A673 (cell line): ENCODE data around the gene BGN. TPM values are rescaled to one million over a fixed set of nuclear protein-coding genes. Genes with fewer than 3 reads are reported as not detected.
A peak's percentile ranks its signal among the peaks of the same experiment; 100 is the strongest.

Source experiments
- BruUV-seq: library from RNA; stranded (reverse); fragments of 400-500 nt; replicated peaks from 2 replicates; lab custom pipeline; 2021; lab: Mats Ljungman, UMichigan
- CTCF ChIA-PET: fragments of 300-600 bp; sonication (Branson Sonifier 250); formaldehyde crosslinking; loops from one replicate; lab custom pipeline; 2022; ENCODE audit warnings: antibody characterized with exemption; lab: Charles Lee
- POLR2A ChIA-PET: fragments of 300-600 bp; sonication (Branson Sonifier 250); formaldehyde crosslinking; loops from one replicate; lab custom pipeline; 2022; ENCODE audit warnings: antibody characterized with exemption; ENCODE audit not compliant: low non-redundant PET; lab: Charles Lee
- DNase-seq: peaks from one replicate; pipeline ENCODE4 v3.0.0-alpha.2; 2015; ENCODE audit warnings: low spot score
- H3K27ac ChIP-seq: fragments of 200-600 bp; sonication (generic); 2 replicates; pipeline ENCODE4 v1.5.1; 2016; ENCODE audit warnings: mixed run types, low read depth, mild to moderate bottlenecking, mixed read lengths, antibody characterized with exemption, low read length; ENCODE audit not compliant: poor library complexity, severe bottlenecking
- H3K27me3 ChIP-seq: fragments of 200-600 bp; sonication (generic); replicated peaks from 2 replicates; pipeline ENCODE4 v1.6.1; 2017; ENCODE audit warnings: mixed run types, low read depth, mild to moderate bottlenecking, mixed read lengths, antibody characterized with exemption, low read length; ENCODE audit not compliant: insufficient read depth, poor library complexity
- H3K36me3 ChIP-seq: fragments of 200-600 bp; sonication (generic); 2 replicates; pipeline ENCODE4 v1.6.1; 2016; ENCODE audit warnings: mixed run types, mild to moderate bottlenecking, mixed read lengths, antibody characterized with exemption, low read length; ENCODE audit not compliant: insufficient read depth, poor library complexity, severe bottlenecking
- H3K4me1 ChIP-seq: fragments of 200-600 bp; sonication (generic); 2 replicates; pipeline ENCODE4 v1.6.1; 2017; ENCODE audit warnings: mixed run types, mild to moderate bottlenecking, mixed read lengths, antibody characterized with exemption, low read length; ENCODE audit not compliant: insufficient read depth, poor library complexity, severe bottlenecking
- H3K4me3 ChIP-seq: fragments of 200-600 bp; sonication (generic); 2 replicates; pipeline ENCODE4 v1.5.1; 2016; ENCODE audit warnings: low read depth, mixed run types, mild to moderate bottlenecking, mixed read lengths, low read length; ENCODE audit not compliant: poor library complexity, severe bottlenecking
- H3K9me3 ChIP-seq: fragments of 200-600 bp; sonication (generic); 2 replicates; pipeline ENCODE4 v1.6.1; 2016; ENCODE audit warnings: mixed run types, low read depth, mild to moderate bottlenecking, mixed read lengths, antibody characterized with exemption, low read length; ENCODE audit not compliant: poor library complexity, severe bottlenecking
- CTCF ChIP-seq: fragments of 300-800, 200-600 bp; sonication (generic); conservative IDR thresholded peaks from 2 replicates; pipeline ENCODE4 v1.5.1; 2017; ENCODE audit warnings: low read depth, mild to moderate bottlenecking, antibody characterized with exemption, low read length, moderate library complexity, mixed read lengths
- EZH2 ChIP-seq: fragments of 200-600 bp; sonication (generic); IDR thresholded peaks from 2 replicates; pipeline ENCODE4 v1.6.1; 2017; ENCODE audit warnings: borderline replicate concordance, low read depth, mild to moderate bottlenecking, mixed read lengths, antibody characterized with exemption, low read length; ENCODE audit not compliant: poor library complexity, severe bottlenecking
- intact Hi-C: fragments of 100-400 bp; cut with micrococcal nuclease; formaldehyde crosslinking; loops from one replicate; pipeline ENCODE4 v1.10.0; 2022; ENCODE audit not compliant: unreplicated experiment
- total RNA-seq: library from RNA; stranded (reverse); gene quantifications from 2 replicates; pipeline ENCODE4 v1.2.3, GENCODE V29; 2021

The BGN gene
- total RNA-seq, 1 experiment from 2014 or later: 51.8 TPM

GRCh38 chrX:153491351-153491914 is 3.3 kb upstream of the BGN start:
- no peak for TF ChIP-seq CTCF
- no peak for TF ChIP-seq EZH2
- H3K9me3 ChIP-seq: no peaks in the 10 kb centered on the region
- no peaks in the 10 kb centered on the region for H3K27me3 ChIP-seq
- peaks cover 38% of the 10 kb centered on the region for H3K4me1 ChIP-seq
- intact Hi-C loops: no loop called here
- no TSS peak for BruUV-seq
- H3K27ac ChIP-seq: peak overlapping the region; percentile 76
- ChIA-PET POLR2A (no interaction called here), CTCF (interaction anchor here (0.7 to 1.8 kb wide), 3 partner anchors 11 to 30 kb away, joined by 3 to 6 read pairs (median 4); partner anchors contain the start of gene HAUS7)
- DNase-seq: no peak
- no peak overlapping the region for H3K4me3 ChIP-seq
- H3K36me3 ChIP-seq: no peaks in the 10 kb centered on the region

- ChIA-PET POLR2A (interaction anchor here (0.6 kb wide), 1 partner anchor 27 kb away, joined by 3 read pairs; no protein-coding TSS in a partner anchor), CTCF (interaction anchor here (0.7 to 1.8 kb wide), 3 partner anchors 11 to 31 kb away, joined by 3 to 6 read pairs (median 4); partner anchors contain the start of gene HAUS7)
Observed at GRCh38 chrX:153491918-153492317, 2.9 kb upstream of the BGN start.

GRCh38 chrX:153492543-153492942 is 2.2 kb upstream of the BGN start:
- Histone ChIP-seq H3K9me3 (no peaks in the 10 kb centered on the region), H3K36me3 (no peaks in the 10 kb centered on the region), H3K27me3 (no peaks in the 10 kb centered on the region), H3K4me1 (peaks cover 39% of the 10 kb centered on the region), H3K27ac (peak overlapping the region; percentile 76), H3K4me3 (no peak overlapping the region)
- intact Hi-C loops: no loop called here
- BruUV-seq: no TSS peak
- CTCF ChIA-PET: interaction anchor here (1.8 kb wide), 1 partner anchor 22 kb away, joined by 4 read pairs; the partner anchor contains the start of gene HAUS7
- no peak for TF ChIP-seq EZH2
- no peak for TF ChIP-seq CTCF
- POLR2A ChIA-PET: interaction anchor here (0.6 kb wide), 1 partner anchor 27 kb away, joined by 3 read pairs; no protein-coding TSS in a partner anchor
- no peak for DNase-seq

More at GRCh38 chrX:153491918-153492317, 2.9 kb upstream of the BGN start:
- Histone ChIP-seq H3K4me3 (no peak overlapping the region), H3K4me1 (peaks cover 39% of the 10 kb centered on the region), H3K27me3 (no peaks in the 10 kb centered on the region), H3K36me3 (no peaks in the 10 kb centered on the region), H3K9me3 (no peaks in the 10 kb centered on the region), H3K27ac (peak overlapping the region; percentile 76)
- intact Hi-C loops: no loop called here
- no TSS peak for BruUV-seq
- TF ChIP-seq EZH2 (no peak), CTCF (no peak)
- peak; percentile 44 for DNase-seq
